H1 (cell line): ENCODE data around the gene SLC8A3. TPM values are rescaled to one million over a fixed set of nuclear protein-coding genes. Genes with fewer than 3 reads are reported as not detected.
A peak's percentile ranks its signal among the peaks of the same experiment; 100 is the strongest.

Source experiments
- CTCF ChIA-PET: fragments of 300-600 bp; sonication (Branson Sonifier 250); formaldehyde crosslinking; loops from one replicate; lab custom pipeline; 2021; ENCODE audit not compliant: partially characterized antibody; lab: Charles Lee
- POLR2A ChIA-PET: fragments of 300-600 bp; sonication (Branson Sonifier 250); formaldehyde crosslinking; loops from one replicate; lab custom pipeline; 2021; ENCODE audit warnings: inconsistent platforms; ENCODE audit not compliant: partially characterized antibody; lab: Charles Lee
- DNase-seq, 2 experiments: peaks; one replicate each; pipeline versions ENCODE4 v3.0.0 to v3.0.0-alpha.2; 2010 to 2022; ENCODE audit warnings: low spot score in 2 of 2, low read depth in 1 of 2, mixed read lengths in 1 of 2
- FAIRE-seq: peaks from 2 replicates; lab custom pipeline; 2011; peaks lifted over from hg19 to GRCh38; lab: Jason Lieb, UNC
- H2AFZ ChIP-seq: 2 replicates; pipeline ENCODE4 v1.8.1; 2012; ENCODE audit warnings: low read length, inconsistent platforms
- H2AK5ac ChIP-seq: 2 replicates; pipeline ENCODE4 v1.6.1; 2013; ENCODE audit warnings: low read depth, low read length
- H2BK120ac ChIP-seq: replicated peaks from 2 replicates; pipeline ENCODE3; 2013; ENCODE audit warnings: low read depth, low read length, inconsistent platforms
- H2BK12ac ChIP-seq: 2 replicates; pipeline ENCODE4 v1.6.1; 2013; ENCODE audit warnings: low read depth, low read length
- H2BK15ac ChIP-seq: 2 replicates; pipeline ENCODE4 v1.6.1; 2013; ENCODE audit warnings: low read length
- H2BK20ac ChIP-seq: 2 replicates; pipeline ENCODE4 v1.6.1; 2013; ENCODE audit warnings: low read length
- H2BK5ac ChIP-seq: 2 replicates; pipeline ENCODE4 v1.6.1; 2013; ENCODE audit warnings: low read depth, low read length
- H3K14ac ChIP-seq: 2 replicates; pipeline ENCODE4 v1.6.1; 2013; ENCODE audit warnings: inconsistent platforms; ENCODE audit not compliant: insufficient read length
- H3K18ac ChIP-seq: 2 replicates; pipeline ENCODE4 v1.6.1; 2013; ENCODE audit warnings: low read length; ENCODE audit errors: extremely low read depth
- H3K23ac ChIP-seq: 2 replicates; pipeline ENCODE4 v1.6.1; 2013; ENCODE audit warnings: inconsistent platforms; ENCODE audit not compliant: insufficient read length
- H3K23me2 ChIP-seq: 2 replicates; pipeline ENCODE4 v1.6.1; 2013; ENCODE audit warnings: low read depth, low read length
- H3K27ac ChIP-seq: 2 replicates; pipeline ENCODE4 v1.6.1; 2011; ENCODE audit warnings: low read depth, low read length, inconsistent platforms
- H3K27me3 ChIP-seq, 4 experiments: replicated peaks in 1 of 4; 1 replicate in 1 of 4; 2 replicates in 3 of 4; pipeline versions ENCODE4 v1.6.1 to v1.8.1; 2011 to 2013; ENCODE audit warnings: low read length in 3 of 4, mild to moderate bottlenecking in 3 of 4, inconsistent platforms in 2 of 4, mixed read lengths in 2 of 4, moderate library complexity in 1 of 4; ENCODE audit not compliant: control insufficient read depth in 3 of 4, insufficient read depth in 3 of 4; ENCODE audit errors: extremely low read depth in 1 of 4
- H3K36me3 ChIP-seq, 4 experiments: 2 replicates each; pipeline versions ENCODE4 v1.6.1 to v1.8.1; 2011 to 2013; ENCODE audit warnings: mild to moderate bottlenecking in 4 of 4, low read length in 3 of 4, moderate library complexity in 2 of 4, control low read depth in 1 of 4, inconsistent platforms in 1 of 4; ENCODE audit not compliant: insufficient read depth in 4 of 4, control insufficient read depth in 2 of 4
- H3K4ac ChIP-seq: replicated peaks from 2 replicates; pipeline ENCODE3; 2013; ENCODE audit warnings: low read length, low read depth, mixed read lengths, inconsistent platforms; ENCODE audit not compliant: insufficient read length
- H3K4me1 ChIP-seq, 4 experiments: replicated peaks in 1 of 4; 1 replicate in 1 of 4; 2 replicates in 3 of 4; pipeline versions ENCODE4 v1.6.1 to v1.8.1; 2011 to 2013; ENCODE audit warnings: low read length in 3 of 4, inconsistent platforms in 2 of 4, mixed read lengths in 1 of 4; ENCODE audit not compliant: insufficient read depth in 4 of 4, control insufficient read depth in 3 of 4
- H3K4me2 ChIP-seq, 2 experiments: 2 replicates each; pipeline versions ENCODE4 v1.6.1 to v1.8.1; 2011 to 2013; ENCODE audit warnings: low read depth in 2 of 2, low read length in 2 of 2, control low read depth in 1 of 2, inconsistent platforms in 1 of 2, mild to moderate bottlenecking in 1 of 2; ENCODE audit not compliant: insufficient read depth in 1 of 2
- H3K4me3 ChIP-seq, 4 experiments: fragments of 200-600, 300-600 bp in 1 of 4; sonication (generic), shearing (Covaris generic), sonication (Bioruptor Twin) in 1 of 4; 2 replicates each; pipeline versions ENCODE4 v1.5.1 to v1.8.1; 2011 to 2016; ENCODE audit warnings: low read length in 4 of 4, low read depth in 3 of 4, control low read depth in 2 of 4, inconsistent platforms in 2 of 4, mild to moderate bottlenecking in 2 of 4, mixed read lengths in 1 of 4, moderate library complexity in 1 of 4; ENCODE audit not compliant: insufficient read depth in 2 of 4; ENCODE audit errors: extremely low read depth in 1 of 4
- H3K56ac ChIP-seq: replicated peaks from 2 replicates; pipeline ENCODE3; 2013; ENCODE audit warnings: low read depth, mild to moderate bottlenecking, mixed read lengths, low read length, inconsistent platforms; ENCODE audit not compliant: insufficient read length
- H3K79me1 ChIP-seq: 2 replicates; pipeline ENCODE4 v1.6.1; 2013; ENCODE audit warnings: low read depth, low read length, control low read depth
- H3K79me2 ChIP-seq, 2 experiments: 2 replicates each; pipeline versions ENCODE4 v1.6.1 to v1.8.1; 2012 to 2013; ENCODE audit warnings: low read length in 2 of 2, mild to moderate bottlenecking in 2 of 2, inconsistent platforms in 1 of 2; ENCODE audit not compliant: insufficient read depth in 2 of 2, control insufficient read depth in 1 of 2
- H3K9ac ChIP-seq, 4 experiments: replicated peaks in 1 of 4; 1 replicate in 1 of 4; 2 replicates in 3 of 4; pipeline versions ENCODE4 v1.6.1 to v1.8.1; 2011 to 2013; ENCODE audit warnings: low read depth in 3 of 4, low read length in 3 of 4, control low read depth in 2 of 4, mild to moderate bottlenecking in 2 of 4, moderate library complexity in 2 of 4, inconsistent platforms in 1 of 4; ENCODE audit errors: extremely low read depth in 1 of 4
- H3K9me3 ChIP-seq, 2 experiments: 2 replicates each; pipeline versions ENCODE4 v1.6.1 to v1.8.1; 2012 to 2013; ENCODE audit warnings: mild to moderate bottlenecking in 2 of 2, moderate library complexity in 2 of 2, control low read depth in 1 of 2, inconsistent platforms in 1 of 2, low read depth in 1 of 2, low read length in 1 of 2, mixed read lengths in 1 of 2; ENCODE audit not compliant: insufficient read depth in 2 of 2
- H4K20me1 ChIP-seq, 2 experiments: replicated peaks in 1 of 2; 2 replicates each; pipeline versions ENCODE3 to v1.8.1; 2011 to 2013; ENCODE audit warnings: inconsistent platforms in 2 of 2, low read length in 2 of 2, mild to moderate bottlenecking in 1 of 2; ENCODE audit not compliant: insufficient read depth in 2 of 2, control insufficient read depth in 1 of 2
- H4K5ac ChIP-seq: 2 replicates; pipeline ENCODE4 v1.6.1; 2013; ENCODE audit warnings: low read length, low read depth, mixed read lengths, inconsistent platforms; ENCODE audit not compliant: insufficient read length
- H4K8ac ChIP-seq: 2 replicates; pipeline ENCODE4 v1.8.0; 2013; ENCODE audit warnings: mild to moderate bottlenecking, moderate library complexity, low read length, inconsistent platforms; ENCODE audit not compliant: insufficient read depth; ENCODE audit errors: extremely low read depth
- H4K91ac ChIP-seq: replicated peaks from 2 replicates; pipeline ENCODE3; 2013; ENCODE audit warnings: low read length, mixed read lengths, inconsistent platforms; ENCODE audit not compliant: insufficient read length
- ASH2L ChIP-seq: fragments of 200-600, 300-600 bp; sonication (generic); IDR thresholded peaks from one replicate; pipeline ENCODE4 v1.7.1; 2017; ENCODE audit warnings: low read length
- KDM1A ChIP-seq: fragments of 200-600, 300-600 bp; sonication (generic); IDR thresholded peaks from 2 replicates; pipeline ENCODE4 v1.7.1; 2016; ENCODE audit warnings: mild to moderate bottlenecking, low read length, borderline replicate concordance
- POU5F1 ChIP-seq: IDR thresholded peaks from 2 replicates; pipeline ENCODE4 v1.6.1; 2011; ENCODE audit warnings: low read depth, mild to moderate bottlenecking, low read length, moderate library complexity
- RAD21 ChIP-seq, 2 experiments: IDR thresholded peaks in 1 of 2; conservative IDR thresholded peaks in 1 of 2; 2 replicates each; pipeline ENCODE4 v1.6.1; 2011; ENCODE audit warnings: low read depth in 2 of 2, low read length in 2 of 2, improper control_type of control experiment in 1 of 2, inconsistent platforms in 1 of 2, mild to moderate bottlenecking in 1 of 2, moderate library complexity in 1 of 2
- SIN3A ChIP-seq, 2 experiments: IDR thresholded peaks in 1 of 2; conservative IDR thresholded peaks in 1 of 2; 2 replicates each; pipeline ENCODE4 v1.6.1; 2011 to 2012; ENCODE audit warnings: low read length in 2 of 2, improper control_type of control experiment in 1 of 2, low read depth in 1 of 2, mild to moderate bottlenecking in 1 of 2
- SP1 ChIP-seq: IDR thresholded peaks from 2 replicates; pipeline ENCODE4 v1.6.1; 2011; ENCODE audit warnings: low read depth, low read length
- TEAD4 ChIP-seq: IDR thresholded peaks from 2 replicates; pipeline ENCODE4 v1.6.1; 2012; ENCODE audit warnings: low read depth, low read length, inconsistent platforms, mixed read lengths
- YY1 ChIP-seq: IDR thresholded peaks from 2 replicates; pipeline ENCODE4 v1.6.1; 2011; ENCODE audit warnings: low read depth, mild to moderate bottlenecking, low read length
- ZNF274 ChIP-seq: IDR thresholded peaks from 2 replicates; pipeline ENCODE4 v1.7.0; 2012; ENCODE audit warnings: low read length, borderline replicate concordance; ENCODE audit errors: extremely low read depth
- WGBS, 2 experiments: shearing (Covaris generic) in 1 of 2; methylation state at CpG; one replicate each; pipeline versions ENCODE4 v1.1.6 to v1.1.7; 2013 to 2015; ENCODE audit warnings: low lambda C conversion rate in 2 of 2, mixed read lengths in 2 of 2, inconsistent platforms in 1 of 2, low coverage in 1 of 2, missing lambda C conversion rate in 1 of 2; ENCODE audit not compliant: insufficient replicate concordance in 2 of 2, insufficient coverage in 1 of 2, insufficient read length in 1 of 2; ENCODE audit errors: extremely low coverage in 1 of 2, missing lambda C conversion rate in 1 of 2; 5-methylcytosine and 5-hydroxymethylcytosine counted together
- polyA plus RNA-seq, 7 experiments: library from polyadenylated mRNA; depleted of rRNA in 3 of 7; stranded (reverse) in 5 of 7; unstranded in 2 of 7; fragments of >200 nt in 5 of 7; fragments of 200-250 nt in 2 of 7; gene quantifications; 1 replicate in 5 of 7; 2 replicates in 1 of 7; 4 replicates in 1 of 7; pipeline versions ENCODE4 v1.2.1 to v1.2.3, GENCODE V29; 2011 to 2013; ENCODE audit warnings: missing spikeins in 2 of 7, mixed read lengths in 2 of 7
- total RNA-seq: library from RNA; stranded (reverse); fragmentation: NEBNext Ultra II Directional; extraction: Animal tissue kit (Norgen Biotek cat#: 25700); gene quantifications from 2 replicates; pipeline ENCODE4 v1.2.1, GENCODE V29; 2021

The SLC8A3 gene
- total and polyA plus RNA-seq, 2 of the 8 experiments (the other 6 are each of a cell fraction or from before 2014, with no cell fraction given): 0.38 to 1.1 TPM

GRCh38 chr14:70186900-70187451, 1.8 kb downstream of the SLC8A3 start:
- Histone ChIP-seq H3K4me1 (peaks cover 2 to 22% (median 7%) of the 10 kb centered on the region in 4 experiments; a peak in 6 of 7 replicates), H2AFZ (peak overlapping the region; percentile 89; the same call in 1 of the 2 replicates), H2BK12ac (0 out of 2 replicates have a peak overlapping the region, but pooled peaks have one; percentile 19), H3K23ac (no peak overlapping the region), H2BK20ac (0 out of 2 replicates have a peak overlapping the region, but pooled peaks have one; percentile 72), H3K27me3 (peaks cover 19 to 43% (median 39%) of the 10 kb centered on the region in 4 experiments), H2BK15ac (no peak overlapping the region), H3K4me3 (peak overlapping the region; percentile 64 to 86 (median 76)), H2BK5ac (peak overlapping the region; percentile 20; the same call in 1 of the 2 replicates), H4K8ac (no peak overlapping the region), H3K27ac (no peak overlapping the region), H4K20me1 (no peaks in the 10 kb centered on the region), H3K14ac (no peak overlapping the region), H3K9me3 (no peaks in the 10 kb centered on the region), H2BK120ac (peak overlapping the region; percentile 57), H3K56ac (no peak overlapping the region), H4K91ac (no peak overlapping the region), H3K4ac (peak overlapping the region; percentile 44), H4K5ac (peak overlapping the region; percentile 40), H3K18ac (peak overlapping the region; percentile 71; the same call in 1 of the 2 replicates), H3K36me3 (no peaks in the 10 kb centered on the region), H3K4me2 (peak overlapping the region; percentile 93 to 100), H3K79me1 (no peaks in the 10 kb centered on the region), H2AK5ac (no peak overlapping the region), H3K9ac (no peak overlapping the region), H3K79me2 (no peaks in the 10 kb centered on the region), H3K23me2 (peaks cover 22% of the 10 kb centered on the region)
- CTCF ChIA-PET: interaction anchor here (0.7 to 1.5 kb wide), 4 partner anchors 12 to 165 kb away, joined by 3 to 5 read pairs (median 4); no protein-coding TSS in a partner anchor
- POLR2A ChIA-PET: interaction anchor here (0.6 to 1.3 kb wide), 4 partner anchors 68 to 104 kb away, joined by 3 to 4 read pairs (median 4); no protein-coding TSS in a partner anchor
- FAIRE-seq (no peak), DNase-seq (peak in 1 of 2 experiments; percentile 62)
- 15% methylated on average over 24 of the region's 26 CpGs; no CpG with 5 or more reads in 1 of the 2 experiments for whole genome bisulfite sequencing, 2 experiments
- TF ChIP-seq RAD21 (IDR thresholded peaks at IDR 0.05 in 1 of 2, conservative IDR thresholded peaks at IDR 0.05 in 1 of 2; ENCODE audit: low read depth in 2 of 2, low read length in 2 of 2): no peak
- no peak for TF ChIP-seq YY1
- TF ChIP-seq KDM1A: no peak
- TF ChIP-seq ZNF274: no peak
- TF ChIP-seq ASH2L: peak; percentile 54
- no peak for TF ChIP-seq POU5F1
- TF ChIP-seq SIN3A (conservative IDR thresholded peaks at IDR 0.05 in 1 of 2, IDR thresholded peaks at IDR 0.05 in 1 of 2; ENCODE audit: low read depth in 1 of 2, low read length in 2 of 2): no peak
- no peak for TF ChIP-seq TEAD4
- no peak for TF ChIP-seq SP1
